ENCODE results near the gene TXNRD3.

TXNRD3 gene

DNA sequence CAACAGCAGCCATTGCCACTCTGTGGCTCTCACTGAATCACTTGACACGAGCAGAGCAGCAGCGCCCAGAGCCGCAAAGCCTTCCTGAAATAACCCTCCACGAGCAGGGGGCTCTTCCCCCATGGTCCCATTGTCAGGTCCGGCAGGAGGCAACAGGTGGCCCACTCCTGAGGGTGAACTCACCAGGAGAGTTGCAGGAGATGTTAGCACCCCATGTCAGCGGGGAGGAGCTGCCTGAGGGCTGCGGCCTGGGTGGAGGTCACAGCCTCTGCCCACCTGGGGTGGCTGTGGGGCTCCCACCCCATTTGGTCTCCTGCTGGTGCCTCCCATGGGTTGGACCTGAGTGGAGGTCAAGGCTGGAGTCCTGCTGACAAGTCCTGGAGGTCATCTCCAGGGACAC is 83.8 kb downstream of the TXNRD3 start:
- Histone ChIP-seq H3K36me3 (ENCODE audit: control insufficient read depth in 1 of 2, insufficient read depth in 2 of 2, low read length in 2 of 2) (no peaks in the 10 kb centered on the region), H3K4me1 (ENCODE audit: control insufficient read depth in 1 of 2, insufficient read depth in 2 of 2, low read length in 2 of 2) (no peaks in the 10 kb centered on the region), H3K9me3 (ENCODE audit: control insufficient read depth in 1 of 2, low read length in 2 of 2) (no peaks in the 10 kb centered on the region), H3K9ac (ENCODE audit: low read depth in 1 of 2, low read length in 2 of 2) (no peak overlapping the region), H3K4me3 (ENCODE audit: low read depth in 1 of 2, low read length in 2 of 2) (no peak overlapping the region), H3K27me3 (ENCODE audit: control insufficient read depth in 1 of 2, insufficient read depth in 2 of 2, low read length in 2 of 2) (no peaks in the 10 kb centered on the region), H3K27ac (ENCODE audit: low read depth, low read length) (no peak overlapping the region)

- Histone ChIP-seq H3K9me3 (ENCODE audit: control insufficient read depth in 1 of 2, low read length in 2 of 2) (no peaks in the 10 kb centered on the region), H3K36me3 (ENCODE audit: control insufficient read depth in 1 of 2, insufficient read depth in 2 of 2, low read length in 2 of 2) (no peaks in the 10 kb centered on the region), H3K27ac (ENCODE audit: low read depth, low read length) (no peak overlapping the region), H3K4me3 (ENCODE audit: low read depth in 1 of 2, low read length in 2 of 2) (no peak overlapping the region), H3K27me3 (ENCODE audit: control insufficient read depth in 1 of 2, insufficient read depth in 2 of 2, low read length in 2 of 2) (no peaks in the 10 kb centered on the region), H3K4me1 (ENCODE audit: control insufficient read depth in 1 of 2, insufficient read depth in 2 of 2, low read length in 2 of 2) (no peaks in the 10 kb centered on the region), H3K9ac (ENCODE audit: low read depth in 1 of 2, low read length in 2 of 2) (no peak overlapping the region)
Observed at GRCh38 chr3:126570103-126570541, 84.8 kb downstream of the TXNRD3 start.

DNA sequence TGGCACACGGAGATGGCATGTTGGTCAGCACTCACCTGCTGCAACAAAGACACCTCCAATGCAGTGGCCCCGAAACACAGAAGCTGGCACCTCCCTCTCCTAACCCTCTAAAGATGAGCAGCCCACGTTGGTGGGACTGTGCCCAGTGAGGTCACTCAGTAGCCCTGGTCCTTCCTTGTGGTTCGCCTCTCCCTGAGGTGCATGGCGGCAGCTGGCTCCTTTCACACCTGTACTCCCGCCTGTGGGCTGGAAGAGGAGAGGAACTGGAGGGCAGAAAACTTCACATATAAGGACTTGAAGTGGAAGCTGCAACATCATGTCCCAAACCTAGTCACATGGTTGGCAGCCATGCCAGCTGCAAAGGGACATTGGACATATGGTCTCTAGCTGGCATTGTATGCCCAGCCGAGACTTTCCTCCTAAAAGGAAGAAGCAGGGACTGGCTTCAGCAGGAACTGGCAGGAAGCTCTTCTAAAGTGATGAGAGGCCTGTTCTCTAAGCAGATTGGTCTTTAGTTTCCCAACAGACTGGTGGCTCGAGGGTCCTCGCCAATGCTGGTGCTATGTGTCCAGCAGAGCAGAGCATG is 85.4 kb downstream of the TXNRD3 start:
- H3K27me3 ChIP-seq (ENCODE audit: control insufficient read depth in 1 of 2, insufficient read depth in 2 of 2, low read length in 2 of 2): no peaks in the 10 kb centered on the region
- no peaks in the 10 kb centered on the region for H3K4me1 ChIP-seq (ENCODE audit: control insufficient read depth in 1 of 2, insufficient read depth in 2 of 2, low read length in 2 of 2)
- H3K9me3 ChIP-seq (ENCODE audit: control insufficient read depth in 1 of 2, low read length in 2 of 2): no peaks in the 10 kb centered on the region
- H3K27ac ChIP-seq (ENCODE audit: low read depth, low read length): no peak overlapping the region
- no peak overlapping the region for H3K9ac ChIP-seq (ENCODE audit: low read depth in 1 of 2, low read length in 2 of 2)
- no peak overlapping the region for H3K4me3 ChIP-seq (ENCODE audit: low read depth in 1 of 2, low read length in 2 of 2)
- no peaks in the 10 kb centered on the region for H3K36me3 ChIP-seq (ENCODE audit: control insufficient read depth in 1 of 2, insufficient read depth in 2 of 2, low read length in 2 of 2)

DNA sequence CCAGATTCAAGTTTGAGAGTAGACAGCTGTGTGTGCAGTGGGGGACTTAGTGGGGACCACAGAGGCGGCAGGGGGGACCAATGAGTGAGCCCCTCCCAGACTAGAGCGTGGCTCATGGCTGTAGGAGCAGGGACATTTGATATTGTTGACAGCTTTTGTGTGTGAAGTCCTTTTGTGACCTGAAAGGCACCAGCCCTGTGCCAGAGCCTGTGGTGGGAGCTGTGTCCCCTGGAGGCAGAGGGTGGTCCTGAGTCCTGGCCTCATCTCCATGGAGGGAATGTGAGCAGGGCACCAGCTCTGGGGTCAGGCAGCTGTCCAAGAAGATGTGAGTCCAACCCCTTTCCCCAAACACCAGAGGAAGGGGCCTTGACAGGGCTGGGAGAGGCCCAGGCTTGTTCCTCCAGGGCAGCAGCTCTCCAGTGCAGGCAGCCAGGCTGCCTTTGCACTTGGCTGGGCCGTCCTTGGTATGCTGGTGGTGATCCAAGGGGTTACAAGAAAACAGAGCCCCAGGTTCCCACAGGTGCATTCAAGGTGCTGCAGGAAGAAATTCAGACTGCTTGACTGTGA is 86.1 kb downstream of the TXNRD3 start:
- Histone ChIP-seq H3K4me3 (ENCODE audit: low read depth in 1 of 2, low read length in 2 of 2) (no peak overlapping the region), H3K4me1 (ENCODE audit: control insufficient read depth in 1 of 2, insufficient read depth in 2 of 2, low read length in 2 of 2) (no peaks in the 10 kb centered on the region), H3K9me3 (ENCODE audit: control insufficient read depth in 1 of 2, low read length in 2 of 2) (no peaks in the 10 kb centered on the region), H3K36me3 (ENCODE audit: control insufficient read depth in 1 of 2, insufficient read depth in 2 of 2, low read length in 2 of 2) (no peaks in the 10 kb centered on the region), H3K27me3 (ENCODE audit: control insufficient read depth in 1 of 2, insufficient read depth in 2 of 2, low read length in 2 of 2) (no peaks in the 10 kb centered on the region), H3K27ac (ENCODE audit: low read depth, low read length) (no peak overlapping the region), H3K9ac (ENCODE audit: low read depth in 1 of 2, low read length in 2 of 2) (no peak overlapping the region)

DNA sequence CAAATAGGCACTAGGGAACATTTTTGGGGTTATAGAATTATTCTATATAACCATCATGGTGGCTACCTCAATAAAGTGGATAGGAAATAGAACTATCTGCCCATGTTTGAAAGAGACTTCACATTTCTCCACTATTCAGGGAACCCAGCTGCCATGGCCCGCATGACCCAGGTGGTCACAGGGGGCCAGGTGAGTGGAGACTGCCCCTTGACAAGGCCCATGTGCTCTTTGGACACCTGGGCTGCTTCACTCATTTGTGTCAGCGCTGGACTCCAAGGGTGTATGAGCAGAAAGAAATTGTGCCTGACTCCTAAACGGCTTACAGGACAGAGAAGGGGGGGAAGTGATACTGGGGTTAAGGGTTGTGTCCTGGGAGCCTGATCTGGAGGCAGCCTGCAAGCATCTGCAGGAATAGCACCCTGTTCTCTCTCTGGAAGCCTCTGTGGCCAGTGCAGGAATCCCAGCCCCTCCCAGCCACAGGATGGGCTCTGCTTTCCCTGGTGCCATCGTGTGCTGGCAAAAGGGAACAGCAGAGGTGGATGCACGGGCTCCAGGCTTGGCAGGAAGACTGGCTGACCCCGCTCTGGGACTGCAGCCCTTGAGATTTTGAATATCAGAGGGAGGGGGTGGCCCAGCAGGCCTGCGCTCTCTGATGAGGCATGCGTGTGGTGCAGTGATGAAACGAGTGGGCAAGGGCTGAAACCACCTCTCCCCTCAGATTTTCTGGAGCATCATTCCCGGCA is 87.1 kb downstream of the TXNRD3 start:
- Histone ChIP-seq H3K4me1 (ENCODE audit: control insufficient read depth in 1 of 2, insufficient read depth in 2 of 2, low read length in 2 of 2) (no peaks in the 10 kb centered on the region), H3K27ac (ENCODE audit: low read depth, low read length) (no peak overlapping the region), H3K27me3 (ENCODE audit: control insufficient read depth in 1 of 2, insufficient read depth in 2 of 2, low read length in 2 of 2) (no peaks in the 10 kb centered on the region), H3K9ac (ENCODE audit: low read depth in 1 of 2, low read length in 2 of 2) (no peak overlapping the region), H3K9me3 (ENCODE audit: control insufficient read depth in 1 of 2, low read length in 2 of 2) (peaks cover 0 to 3% of the 10 kb centered on the region in 2 donors), H3K4me3 (ENCODE audit: low read depth in 1 of 2, low read length in 2 of 2) (no peak overlapping the region), H3K36me3 (ENCODE audit: control insufficient read depth in 1 of 2, insufficient read depth in 2 of 2, low read length in 2 of 2) (no peaks in the 10 kb centered on the region)

DNA sequence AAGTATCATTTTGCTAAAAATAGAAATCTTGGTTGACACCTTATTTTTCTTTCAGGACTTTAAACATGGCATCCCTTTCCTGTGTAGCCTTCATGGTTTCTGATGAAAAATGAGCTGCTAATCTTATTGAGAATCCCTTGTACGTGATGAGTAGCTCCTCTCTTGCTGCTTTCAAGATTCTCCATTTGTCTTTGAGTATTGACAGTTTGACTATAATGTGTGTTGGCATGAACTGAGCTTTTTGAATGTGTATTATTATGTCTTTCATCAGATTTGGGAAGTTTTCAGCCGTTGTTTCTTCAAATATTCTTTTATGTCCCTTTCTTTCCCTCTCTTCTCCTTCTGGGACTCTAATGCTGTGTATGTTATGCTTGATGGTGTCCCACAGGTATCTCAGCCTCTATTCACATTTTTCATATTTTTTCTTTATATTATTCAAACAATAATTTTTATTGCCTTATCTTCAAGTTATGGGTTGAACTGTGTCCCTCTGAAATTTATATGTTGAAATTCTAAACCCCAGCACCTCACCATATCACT is 92.1 kb downstream of the TXNRD3 start:
- H3K27me3 ChIP-seq (ENCODE audit: control insufficient read depth in 1 of 2, insufficient read depth in 2 of 2, low read length in 2 of 2): no peaks in the 10 kb centered on the region

DNA sequence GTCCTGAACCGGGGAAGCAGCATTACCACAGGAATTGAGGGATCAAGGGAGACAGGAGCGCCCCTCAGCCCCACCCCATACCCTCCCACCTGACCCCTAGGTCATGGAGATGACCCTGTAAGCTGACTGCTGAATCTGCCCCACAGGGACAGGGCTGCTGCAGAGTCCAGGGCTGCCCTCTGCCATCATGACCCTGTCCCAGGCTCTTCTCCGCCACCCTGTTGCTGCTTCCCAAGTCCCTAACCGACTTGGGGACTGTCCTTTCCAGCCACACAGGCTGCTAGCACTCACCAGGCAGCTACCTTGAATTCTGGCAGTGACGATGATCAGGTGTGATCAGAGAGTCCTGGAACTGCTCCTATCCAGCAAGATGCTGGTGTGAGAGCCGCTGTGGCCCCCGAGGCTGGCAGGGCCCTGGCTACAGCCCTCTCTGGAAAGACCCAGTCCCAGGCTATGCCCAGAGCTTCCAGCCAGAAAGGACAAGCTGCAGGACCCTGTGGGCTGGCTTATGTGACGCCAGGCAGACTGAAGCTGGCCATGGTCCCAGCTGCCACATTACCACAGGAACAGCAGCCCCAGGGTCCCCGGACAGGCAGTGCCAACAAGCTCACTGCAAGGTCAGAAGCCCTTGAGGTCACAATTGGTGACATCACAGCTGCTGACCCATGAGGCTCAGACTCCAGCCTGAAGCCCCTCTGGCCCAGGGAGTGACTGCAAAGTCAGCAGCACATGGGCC is 96.4 kb downstream of the TXNRD3 start, which contains the start of gene C3orf22:
Gene C3orf22 (minus strand): TSS at position 597 of the 736 bp plus-strand sequence. CDS start 5,542 bp downstream, outside the sequence.
- Histone ChIP-seq H3K27ac (ENCODE audit: low read depth, low read length) (no peak within 1 kb of the TSS), H3K36me3 (ENCODE audit: control insufficient read depth in 1 of 2, insufficient read depth in 2 of 2, low read length in 2 of 2) (no peaks in the 10 kb centered on the region), H3K9ac (ENCODE audit: low read depth in 1 of 2, low read length in 2 of 2) (no peak within 1 kb of the TSS), H3K27me3 (ENCODE audit: control insufficient read depth in 1 of 2, insufficient read depth in 2 of 2, low read length in 2 of 2) (no peaks in the 10 kb centered on the region), H3K9me3 (ENCODE audit: control insufficient read depth in 1 of 2, low read length in 2 of 2) (peaks cover 0 to 3% of the 10 kb centered on the region in 2 donors), H3K4me3 (ENCODE audit: low read depth in 1 of 2, low read length in 2 of 2) (no peak within 1 kb of the TSS), H3K4me1 (ENCODE audit: control insufficient read depth in 1 of 2, insufficient read depth in 2 of 2, low read length in 2 of 2) (no peaks in the 10 kb centered on the region)

More for the DNA sequence above, 92.1 kb downstream of the TXNRD3 start:
- Histone ChIP-seq H3K27ac (ENCODE audit: low read depth, low read length) (no peak overlapping the region), H3K9ac (ENCODE audit: low read depth in 1 of 2, low read length in 2 of 2) (no peak overlapping the region), H3K9me3 (ENCODE audit: control insufficient read depth in 1 of 2, low read length in 2 of 2) (peaks cover 0 to 3% of the 10 kb centered on the region in 2 donors), H3K4me1 (ENCODE audit: control insufficient read depth in 1 of 2, insufficient read depth in 2 of 2, low read length in 2 of 2) (no peaks in the 10 kb centered on the region), H3K36me3 (ENCODE audit: control insufficient read depth in 1 of 2, insufficient read depth in 2 of 2, low read length in 2 of 2) (no peaks in the 10 kb centered on the region), H3K4me3 (ENCODE audit: low read depth in 1 of 2, low read length in 2 of 2) (no peak overlapping the region)

DNA sequence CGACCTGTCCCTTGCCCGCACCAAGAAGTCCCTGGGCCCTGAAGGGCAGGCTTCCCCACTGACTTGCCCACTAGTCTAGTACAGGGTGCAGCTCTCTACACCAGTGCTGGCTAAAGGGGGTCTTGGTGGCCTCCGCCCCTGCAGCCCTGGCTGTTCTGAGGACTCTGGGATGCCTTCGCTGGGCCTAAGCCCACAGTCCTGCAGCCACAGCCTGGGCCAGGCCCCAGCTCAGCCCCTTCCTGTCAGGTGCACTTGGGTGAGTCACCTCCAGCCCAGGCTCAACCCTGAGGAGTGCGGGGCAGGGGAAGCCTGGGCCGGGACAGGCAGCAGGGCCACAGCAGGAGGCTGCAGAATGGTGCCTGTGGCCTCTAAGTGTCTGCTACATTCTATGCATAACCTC is 97.2 kb downstream of the TXNRD3 start:
- Histone ChIP-seq H3K27me3 (ENCODE audit: control insufficient read depth in 1 of 2, insufficient read depth in 2 of 2, low read length in 2 of 2) (no peaks in the 10 kb centered on the region), H3K9me3 (ENCODE audit: control insufficient read depth in 1 of 2, low read length in 2 of 2) (no peaks in the 10 kb centered on the region), H3K4me1 (ENCODE audit: control insufficient read depth in 1 of 2, insufficient read depth in 2 of 2, low read length in 2 of 2) (no peaks in the 10 kb centered on the region), H3K9ac (ENCODE audit: low read depth in 1 of 2, low read length in 2 of 2) (no peak overlapping the region), H3K4me3 (ENCODE audit: low read depth in 1 of 2, low read length in 2 of 2) (no peak overlapping the region), H3K36me3 (ENCODE audit: control insufficient read depth in 1 of 2, insufficient read depth in 2 of 2, low read length in 2 of 2) (no peaks in the 10 kb centered on the region), H3K27ac (ENCODE audit: low read depth, low read length) (no peak overlapping the region)

DNA sequence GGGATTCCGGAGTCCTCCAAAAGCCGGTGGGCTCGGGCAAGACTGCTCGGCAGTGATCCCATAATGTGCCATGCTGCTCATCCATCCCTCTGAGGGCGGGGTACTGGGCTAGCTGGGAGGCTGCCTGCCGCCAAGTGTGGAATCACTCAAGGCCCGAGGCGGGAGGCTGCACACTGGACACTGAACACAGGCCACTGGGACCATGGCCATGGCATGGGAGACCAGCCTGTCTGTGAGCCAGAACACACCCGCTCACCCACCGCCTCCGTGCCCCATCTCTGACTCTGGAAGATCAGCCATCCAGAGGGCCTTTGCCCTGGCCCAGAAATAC is 97.5 kb downstream of the TXNRD3 start:
- Histone ChIP-seq H3K27ac (ENCODE audit: low read depth, low read length) (no peak overlapping the region), H3K9me3 (ENCODE audit: control insufficient read depth in 1 of 2, low read length in 2 of 2) (no peaks in the 10 kb centered on the region)

More for the DNA sequence above, 97.5 kb downstream of the TXNRD3 start:
- no peaks in the 10 kb centered on the region for H3K27me3 ChIP-seq (ENCODE audit: control insufficient read depth in 1 of 2, insufficient read depth in 2 of 2, low read length in 2 of 2)
- H3K4me1 ChIP-seq (ENCODE audit: control insufficient read depth in 1 of 2, insufficient read depth in 2 of 2, low read length in 2 of 2): no peaks in the 10 kb centered on the region
- no peak overlapping the region for H3K9ac ChIP-seq (ENCODE audit: low read depth in 1 of 2, low read length in 2 of 2)
- H3K36me3 ChIP-seq (ENCODE audit: control insufficient read depth in 1 of 2, insufficient read depth in 2 of 2, low read length in 2 of 2): no peaks in the 10 kb centered on the region
- no peak overlapping the region for H3K4me3 ChIP-seq (ENCODE audit: low read depth in 1 of 2, low read length in 2 of 2)

Measured in duodenal mucosa (tissue), 2 donors.